ENCODE results near the gene ESPN.

DNA sequence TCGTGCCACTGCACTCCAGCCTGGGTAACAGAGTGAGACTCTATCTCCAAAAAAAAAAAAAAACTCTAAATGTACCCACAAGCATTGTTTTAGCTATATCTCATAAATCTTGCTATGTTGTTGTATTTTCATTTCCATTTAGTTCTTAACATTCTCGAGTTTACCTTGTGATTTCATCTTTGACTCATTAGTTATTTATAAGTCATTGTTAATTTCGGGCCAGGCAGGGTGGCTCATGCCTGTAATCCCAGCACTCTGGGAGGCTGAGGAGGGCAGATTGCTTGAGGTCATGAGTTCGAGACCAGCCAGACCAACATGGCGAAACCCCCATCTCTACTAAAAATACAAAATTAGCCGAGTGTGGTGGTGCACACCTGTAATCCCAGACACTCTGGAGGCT is 16.6 kb upstream of the ESPN start:
- TF ChIP-seq, protein P1, sequence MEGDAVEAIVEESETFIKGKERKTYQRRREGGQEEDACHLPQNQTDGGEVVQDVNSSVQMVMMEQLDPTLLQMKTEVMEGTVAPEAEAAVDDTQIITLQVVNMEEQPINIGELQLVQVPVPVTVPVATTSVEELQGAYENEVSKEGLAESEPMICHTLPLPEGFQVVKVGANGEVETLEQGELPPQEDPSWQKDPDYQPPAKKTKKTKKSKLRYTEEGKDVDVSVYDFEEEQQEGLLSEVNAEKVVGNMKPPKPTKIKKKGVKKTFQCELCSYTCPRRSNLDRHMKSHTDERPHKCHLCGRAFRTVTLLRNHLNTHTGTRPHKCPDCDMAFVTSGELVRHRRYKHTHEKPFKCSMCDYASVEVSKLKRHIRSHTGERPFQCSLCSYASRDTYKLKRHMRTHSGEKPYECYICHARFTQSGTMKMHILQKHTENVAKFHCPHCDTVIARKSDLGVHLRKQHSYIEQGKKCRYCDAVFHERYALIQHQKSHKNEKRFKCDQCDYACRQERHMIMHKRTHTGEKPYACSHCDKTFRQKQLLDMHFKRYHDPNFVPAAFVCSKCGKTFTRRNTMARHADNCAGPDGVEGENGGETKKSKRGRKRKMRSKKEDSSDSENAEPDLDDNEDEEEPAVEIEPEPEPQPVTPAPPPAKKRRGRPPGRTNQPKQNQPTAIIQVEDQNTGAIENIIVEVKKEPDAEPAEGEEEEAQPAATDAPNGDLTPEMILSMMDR (IDR thresholded peaks at IDR 0.05; ENCODE audit: control extremely low read depth in 1 of 3, insufficient read depth in 1 of 3, low read depth in 1 of 3, low read length in 3 of 3), result no peak
- TF ChIP-seq EZH2 (IDR thresholded peaks at IDR 0.05; ENCODE audit: low read depth, low read length, severe bottlenecking) (no peak), RAD21 (IDR thresholded peaks at IDR 0.05 in 1 of 2, conservative IDR thresholded peaks at IDR 0.05 in 1 of 2; ENCODE audit: low read depth in 2 of 2, low read length in 2 of 2) (no peak), CEBPB (IDR thresholded peaks at IDR 0.05; ENCODE audit: low read depth, low read length) (no peak), CHD2 (IDR thresholded peaks at IDR 0.05; ENCODE audit: low read length) (no peak), YY1 (IDR thresholded peaks at IDR 0.05; ENCODE audit: low read depth, low read length) (no peak), GTF2F1 (IDR thresholded peaks at IDR 0.05; ENCODE audit: borderline replicate concordance, low read depth, low read length) (no peak), KDM5A (IDR thresholded peaks at IDR 0.05; ENCODE audit: low read length) (no peak), POLR2AphosphoS5 (IDR thresholded peaks at IDR 0.05; ENCODE audit: low read depth, low read length) (no peak), TBP (IDR thresholded peaks at IDR 0.05; ENCODE audit: low read depth, low read length) (no peak)
- TF ChIP-seq, protein P2, sequence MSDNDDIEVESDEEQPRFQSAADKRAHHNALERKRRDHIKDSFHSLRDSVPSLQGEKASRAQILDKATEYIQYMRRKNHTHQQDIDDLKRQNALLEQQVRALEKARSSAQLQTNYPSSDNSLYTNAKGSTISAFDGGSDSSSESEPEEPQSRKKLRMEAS (IDR thresholded peaks at IDR 0.05), result no peak

Measured in H1 (cell line).